Fibroblast of the aortic adventitia (primary cell): ENCODE measurements around the gene MAD1L1. TPM values are rescaled to one million over a fixed set of nuclear protein-coding genes. Genes with fewer than 3 reads are reported as not detected.
A peak's percentile ranks its signal among the peaks of the same experiment; 100 is the strongest.

Source experiments
- DNase-seq: peaks from one replicate; pipeline ENCODE4 v3.0.0-alpha.2; 2010; ENCODE audit warnings: low read depth
- H3K4me3 ChIP-seq: 2 replicates; pipeline ENCODE4 v1.5.1; 2011; ENCODE audit warnings: low read depth, mild to moderate bottlenecking, control low read depth, low read length, moderate library complexity
- total RNA-seq: library from RNA; depleted of rRNA; stranded (reverse); fragments of >200 nt; gene quantifications from 2 replicates; pipeline ENCODE4 v1.2.3, GENCODE V29; 2012; ENCODE audit warnings: low replicate concordance
- TF ChIP-seq, protein P1 (sequence below): IDR thresholded peaks from 2 replicates; pipeline ENCODE4 v1.5.1; 2011; ENCODE audit warnings: mild to moderate bottlenecking, low read length, control low read depth, inconsistent platforms; ENCODE audit not compliant: insufficient read depth

MAD1L1 gene
- total RNA-seq, 1 donor: 22.9 TPM

DNA sequence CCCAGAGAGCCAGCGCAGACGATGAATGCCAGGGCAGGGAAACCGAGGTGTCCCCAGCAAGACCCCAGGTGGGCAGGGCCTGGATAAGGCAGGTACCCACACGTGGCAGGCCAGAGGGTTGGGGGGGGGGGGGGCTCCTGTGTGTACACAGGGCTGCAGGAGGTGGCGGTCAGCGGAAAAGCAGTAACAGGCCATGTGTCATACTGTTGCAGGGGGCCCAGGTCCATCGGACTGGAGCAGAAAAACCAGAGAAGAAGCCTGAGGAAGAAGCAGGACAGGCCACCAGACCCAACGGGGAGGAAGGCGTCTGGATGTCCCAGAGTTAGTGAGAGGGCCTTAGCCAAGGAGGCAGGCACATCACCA lies 116.3 kb downstream of the MAD1L1 start:
- TF ChIP-seq, protein P1, sequence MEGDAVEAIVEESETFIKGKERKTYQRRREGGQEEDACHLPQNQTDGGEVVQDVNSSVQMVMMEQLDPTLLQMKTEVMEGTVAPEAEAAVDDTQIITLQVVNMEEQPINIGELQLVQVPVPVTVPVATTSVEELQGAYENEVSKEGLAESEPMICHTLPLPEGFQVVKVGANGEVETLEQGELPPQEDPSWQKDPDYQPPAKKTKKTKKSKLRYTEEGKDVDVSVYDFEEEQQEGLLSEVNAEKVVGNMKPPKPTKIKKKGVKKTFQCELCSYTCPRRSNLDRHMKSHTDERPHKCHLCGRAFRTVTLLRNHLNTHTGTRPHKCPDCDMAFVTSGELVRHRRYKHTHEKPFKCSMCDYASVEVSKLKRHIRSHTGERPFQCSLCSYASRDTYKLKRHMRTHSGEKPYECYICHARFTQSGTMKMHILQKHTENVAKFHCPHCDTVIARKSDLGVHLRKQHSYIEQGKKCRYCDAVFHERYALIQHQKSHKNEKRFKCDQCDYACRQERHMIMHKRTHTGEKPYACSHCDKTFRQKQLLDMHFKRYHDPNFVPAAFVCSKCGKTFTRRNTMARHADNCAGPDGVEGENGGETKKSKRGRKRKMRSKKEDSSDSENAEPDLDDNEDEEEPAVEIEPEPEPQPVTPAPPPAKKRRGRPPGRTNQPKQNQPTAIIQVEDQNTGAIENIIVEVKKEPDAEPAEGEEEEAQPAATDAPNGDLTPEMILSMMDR: no peak
- no peak overlapping the region for H3K4me3 ChIP-seq
- no peak for DNase-seq

GRCh38 chr7:2115760-2116447 lies 116.8 kb downstream of the MAD1L1 start:
- H3K4me3 ChIP-seq: no peak overlapping the region
- DNase-seq: no peak
- TF ChIP-seq, protein P1: no peak

GRCh38 chr7:2114926-2115759 lies 117.6 kb downstream of the MAD1L1 start:
- no peak overlapping the region for H3K4me3 ChIP-seq
- DNase-seq: no peak
- TF ChIP-seq, protein P1: no peak

DNA sequence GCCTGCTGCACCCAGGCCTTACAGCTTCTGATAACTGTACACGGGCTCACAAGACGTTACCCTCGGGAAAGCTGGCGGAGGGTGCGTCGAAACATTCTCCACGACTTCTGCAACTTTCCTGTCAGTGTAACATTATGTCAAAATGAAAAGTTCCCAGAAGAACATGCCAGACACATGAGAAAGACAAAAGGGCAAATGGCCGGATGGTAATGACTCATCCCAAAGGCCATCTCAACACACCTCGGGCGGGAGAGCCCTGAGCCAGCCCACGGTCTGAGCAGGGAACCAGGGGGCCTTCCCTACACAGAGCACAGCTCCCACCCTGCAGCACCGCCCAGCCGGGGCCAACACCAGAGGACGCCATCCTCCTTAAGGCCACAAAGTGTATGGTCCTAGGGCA lies 118.7 kb downstream of the MAD1L1 start:
- DNase-seq: peak; percentile 24
- TF ChIP-seq, protein P1: no peak
- H3K4me3 ChIP-seq: no peak overlapping the region

DNA sequence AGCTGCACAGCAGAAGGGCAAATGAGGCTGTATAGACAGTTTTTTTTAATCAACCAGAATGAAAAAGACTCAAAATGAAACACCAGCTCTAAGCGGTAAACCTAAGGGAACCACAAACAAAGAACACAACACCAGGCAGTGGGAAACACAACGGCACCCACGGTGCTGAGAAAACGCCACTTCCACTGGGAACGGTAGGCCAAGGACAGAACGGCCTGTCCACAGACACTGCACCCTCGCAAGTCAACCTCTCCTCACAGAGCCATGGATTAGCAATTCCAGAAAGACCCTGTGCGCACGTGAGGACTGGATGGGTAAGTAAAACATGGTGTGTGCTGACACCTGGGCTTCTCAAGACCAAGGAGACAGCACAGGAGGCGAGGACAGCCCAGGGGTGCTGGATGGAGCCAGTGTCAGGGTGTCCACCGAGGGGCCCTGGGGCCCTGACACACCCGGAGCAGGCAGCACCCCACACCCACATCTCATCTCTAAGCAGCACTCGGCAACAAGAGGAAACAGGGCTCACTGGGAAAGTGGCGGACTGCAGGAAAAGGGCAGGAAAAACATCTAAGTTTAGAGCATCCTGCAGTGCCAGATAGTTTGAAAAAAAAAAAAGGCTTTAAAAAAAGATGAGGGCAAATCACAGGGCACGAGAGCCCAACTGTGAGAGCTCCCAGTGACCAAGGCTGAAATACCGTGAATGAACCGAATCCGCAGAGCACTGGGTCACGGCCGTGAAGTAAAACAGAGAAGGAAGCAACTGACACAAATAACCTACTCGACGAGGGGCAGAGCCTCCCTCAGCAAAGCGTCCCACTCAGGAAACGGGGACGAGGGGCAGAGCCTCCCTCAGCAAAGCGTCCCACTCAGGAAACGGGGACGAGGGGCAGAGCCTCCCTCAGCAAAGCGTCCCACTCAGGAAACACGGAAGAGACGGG lies 120.2 kb downstream of the MAD1L1 start:
- H3K4me3 ChIP-seq: no peak overlapping the region
- TF ChIP-seq, protein P1: no peak
- no peak for DNase-seq

DNA sequence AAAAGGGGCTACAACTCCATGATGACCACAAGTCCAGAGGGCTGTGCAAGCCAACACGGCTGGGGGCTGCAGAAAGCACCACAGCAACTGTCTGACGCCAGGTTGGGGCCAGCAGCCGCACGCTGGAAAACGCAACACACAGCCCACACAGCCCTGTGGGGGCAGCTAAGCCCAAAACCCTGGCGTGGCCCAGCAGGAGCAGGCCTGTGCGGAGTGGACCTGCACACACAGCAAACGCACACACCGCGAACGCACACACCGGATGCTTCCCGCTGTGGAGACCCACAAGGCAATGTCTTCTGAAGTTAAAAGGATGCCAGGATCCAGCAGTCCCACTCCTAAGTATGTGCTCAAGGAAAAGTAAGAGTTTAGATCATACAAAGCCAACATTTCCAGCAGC lies 121.2 kb downstream of the MAD1L1 start:
- H3K4me3 ChIP-seq: no peak overlapping the region
- DNase-seq: no peak
- TF ChIP-seq, protein P1: no peak
